Hepatocyte (in vitro differentiated cells): ENCODE measurements around the gene NRDC. TPM values are rescaled to one million over a fixed set of nuclear protein-coding genes. Genes with fewer than 3 reads are reported as not detected.
"Not testable (repeated sequence)": the region's sequence is repeated elsewhere in the genome, so short reads cannot be mapped to it uniquely, and the experiment has no call there.

Source experiments
- DNase-seq: peaks from one replicate; pipeline ENCODE4 v3.0.0-alpha.2; 2016; ENCODE audit warnings: low spot score
- H2AFZ ChIP-seq: fragments of 200-600 bp; sonication (generic); 2 replicates; pipeline ENCODE4 v1.6.0; 2016; ENCODE audit warnings: antibody characterized with exemption, mild to moderate bottlenecking
- H3K27ac ChIP-seq: fragments of 200-600 bp; sonication (generic); 2 replicates; pipeline ENCODE4 v1.5.1; 2016; ENCODE audit warnings: mild to moderate bottlenecking
- H3K27me3 ChIP-seq: fragments of 200-600 bp; sonication (generic); 2 replicates; pipeline ENCODE4 v1.6.1; 2016
- H3K36me3 ChIP-seq: fragments of 200-600 bp; sonication (generic); replicated peaks from 2 replicates; pipeline ENCODE4 v1.5.1; 2016; ENCODE audit warnings: low read depth; ENCODE audit not compliant: insufficient read depth
- H3K4me1 ChIP-seq: fragments of 200-600 bp; sonication (generic); 2 replicates; pipeline ENCODE4 v1.5.1; 2016; ENCODE audit warnings: mild to moderate bottlenecking, moderate library complexity; ENCODE audit not compliant: insufficient read depth
- H3K4me2 ChIP-seq: fragments of 200-600 bp; sonication (generic); 2 replicates; pipeline ENCODE4 v1.6.0; 2016
- H3K4me3 ChIP-seq: fragments of 200-600 bp; sonication (generic); 2 replicates; pipeline ENCODE4 v1.5.1; 2016; ENCODE audit warnings: mild to moderate bottlenecking
- H3K79me2 ChIP-seq: fragments of 200-600 bp; sonication (generic); 2 replicates; pipeline ENCODE4 v1.6.0; 2017; ENCODE audit warnings: mild to moderate bottlenecking
- H3K9me2 ChIP-seq: fragments of 200-600 bp; sonication (generic); replicated peaks from 2 replicates; pipeline ENCODE4 v1.6.0; 2017; ENCODE audit warnings: mild to moderate bottlenecking; ENCODE audit not compliant: insufficient read depth
- H3K9me3 ChIP-seq: fragments of 200-600 bp; sonication (generic); 2 replicates; pipeline ENCODE4 v1.5.1; 2016; ENCODE audit warnings: low read depth, mild to moderate bottlenecking
- H4K20me1 ChIP-seq: fragments of 200-600 bp; sonication (generic); 2 replicates; pipeline ENCODE4 v1.6.0; 2016; ENCODE audit warnings: mild to moderate bottlenecking; ENCODE audit not compliant: insufficient read depth, poor library complexity, severe bottlenecking
- CTCF ChIP-seq: fragments of 200-600 bp; sonication (generic); IDR thresholded peaks from 2 replicates; pipeline ENCODE4 v1.5.1; 2016; ENCODE audit warnings: antibody characterized with exemption, mild to moderate bottlenecking; ENCODE audit not compliant: poor library complexity
- EZH2 ChIP-seq: fragments of 200-600 bp; sonication (generic); IDR thresholded peaks from 2 replicates; pipeline ENCODE4 v1.6.1; 2016; ENCODE audit warnings: antibody characterized with exemption, mild to moderate bottlenecking, borderline replicate concordance
- EZH2phosphoT487 ChIP-seq: fragments of 200-600 bp; sonication (generic); IDR thresholded peaks from one replicate; pipeline ENCODE4 v1.6.1; 2018; ENCODE audit warnings: antibody characterized with exemption, mild to moderate bottlenecking, low read depth, moderate library complexity; ENCODE audit not compliant: unreplicated experiment, severe bottlenecking
- WGBS: methylation state at CpG from one replicate; pipeline ENCODE4 v1.1.6; 2016; ENCODE audit warnings: low lambda C conversion rate; ENCODE audit errors: missing lambda C conversion rate; 5-methylcytosine and 5-hydroxymethylcytosine counted together
- polyA plus RNA-seq: library from polyadenylated mRNA; unstranded; fragments of >200 nt; fragmentation: Nextera tagmentation; extraction: Ambion mirVana; gene quantifications from 2 replicates; pipeline ENCODE4 v1.2.1, GENCODE V29; 2016
- total RNA-seq: library from RNA; depleted of rRNA; stranded (reverse); fragments of >200 nt; gene quantifications from 2 replicates; pipeline ENCODE4 v1.2.3, GENCODE V29; 2014

The NRDC gene
- total and polyA plus RNA-seq, 2 experiments from 2014 or later = 82.2 to 89.4 TPM

- Histone ChIP-seq H3K79me2 (no peaks in the 10 kb centered on the region), H3K27ac (peak overlapping the region; percentile 6), H3K27me3 (no peaks in the 10 kb centered on the region), H3K4me1 (peaks cover 3% of the 10 kb centered on the region), H3K9me2 (no peaks in the 10 kb centered on the region), H3K36me3 (no peaks in the 10 kb centered on the region), H2AFZ (no peak overlapping the region), H3K9me3 (no peaks in the 10 kb centered on the region), H4K20me1 (no peaks in the 10 kb centered on the region), H3K4me2 (no peak overlapping the region), H3K4me3 (no peak overlapping the region)
- no peak for TF ChIP-seq EZH2
- TF ChIP-seq CTCF = no peak
- no peak for TF ChIP-seq EZH2phosphoT487
- 96% methylated on average over 1 of the region's 1 CpG for WGBS
- DNase-seq = no peak
Observed at GRCh38 chr1:51819810-51820209, 58.7 kb downstream of the NRDC start.

- H3K4me1 ChIP-seq, H3K9me3 ChIP-seq, H3K4me3 ChIP-seq, H3K36me3 ChIP-seq, H4K20me1 ChIP-seq, H3K9me2 ChIP-seq, H3K27me3 ChIP-seq, H3K79me2 ChIP-seq, DNase-seq, H2AFZ ChIP-seq: not testable (repeated sequence)
- H3K4me2 ChIP-seq = peak overlapping the region; percentile 22
- 90% methylated on average over 9 of the region's 9 CpGs for WGBS
- H3K27ac ChIP-seq = peak overlapping the region; percentile 11
Observed at GRCh38 chr1:51819021-51819420, 59.5 kb downstream of the NRDC start.

GRCh38 chr1:51818487-51818886, 60.0 kb downstream of the NRDC start:
- H3K9me2 ChIP-seq = no peaks in the 10 kb centered on the region
- DNase-seq = peak; percentile 7
- H2AFZ ChIP-seq = no peak overlapping the region
- H4K20me1 ChIP-seq = no peaks in the 10 kb centered on the region
- H3K4me2 ChIP-seq = peak overlapping the region; percentile 22
- no peaks in the 10 kb centered on the region for H3K9me3 ChIP-seq
- H3K27me3 ChIP-seq = no peaks in the 10 kb centered on the region
- H3K79me2 ChIP-seq = no peaks in the 10 kb centered on the region
- peaks cover 3% of the 10 kb centered on the region for H3K4me1 ChIP-seq
- no peak overlapping the region for H3K4me3 ChIP-seq
- H3K27ac ChIP-seq = peak overlapping the region; percentile 11
- H3K36me3 ChIP-seq = no peaks in the 10 kb centered on the region
- TF ChIP-seq EZH2phosphoT487 (no peak), EZH2 (no peak), CTCF (no peak)
- 46% methylated on average over 3 of the region's 3 CpGs for WGBS

GRCh38 chr1:51814513-51814912, 64.0 kb downstream of the NRDC start:
- no peak for TF ChIP-seq EZH2
- no peak for TF ChIP-seq EZH2phosphoT487
- no peak for TF ChIP-seq CTCF
- 97% methylated on average over 1 of the region's 1 CpG for WGBS
- Histone ChIP-seq H3K79me2 (no peaks in the 10 kb centered on the region), H3K9me2 (no peaks in the 10 kb centered on the region), H3K36me3 (no peaks in the 10 kb centered on the region), H3K27ac (no peak overlapping the region), H3K4me1 (no peaks in the 10 kb centered on the region), H3K27me3 (no peaks in the 10 kb centered on the region), H3K9me3 (no peaks in the 10 kb centered on the region), H3K4me2 (no peak overlapping the region), H2AFZ (no peak overlapping the region), H4K20me1 (no peaks in the 10 kb centered on the region), H3K4me3 (no peak overlapping the region)
- DNase-seq = no peak
